Panc1 (cell line): ENCODE measurements around the gene PISD. TPM values are rescaled to one million over a fixed set of nuclear protein-coding genes. Genes with fewer than 3 reads are reported as not detected.

Experiments
- ATAC-seq: fragments of 200-7000 bp; cut with Tn5 transposase; 2 replicates; pipeline ENCODE4 v1.9.1; 2020; ENCODE audit warnings: mild to moderate bottlenecking, moderate library complexity
- BruUV-seq: library from RNA; stranded (reverse); fragments of 400-500 nt; replicated peaks from 2 replicates; lab custom pipeline; 2021; lab: Mats Ljungman, UMichigan
- CTCF ChIA-PET: fragments of 300-600 bp; sonication (Branson Sonifier 250); formaldehyde crosslinking; loops from one replicate; lab custom pipeline; 2022; ENCODE audit warnings: antibody characterized with exemption; lab: Charles Lee
- POLR2A ChIA-PET: fragments of 300-600 bp; sonication (Branson Sonifier 250); formaldehyde crosslinking; loops from one replicate; lab custom pipeline; 2022; ENCODE audit warnings: antibody characterized with exemption; lab: Charles Lee
- DNase-seq: peaks from one replicate; pipeline ENCODE4 v3.0.0-alpha.2; 2010; ENCODE audit warnings: low read depth, low spot score
- H3K27ac ChIP-seq: 2 replicates; pipeline ENCODE4 v1.5.1; 2011; ENCODE audit warnings: mild to moderate bottlenecking, low read length, inconsistent platforms
- H3K27me3 ChIP-seq: fragments of 200-500 bp; sonication (Bioruptor generic); 2 replicates; pipeline ENCODE4 v1.6.0; 2014; ENCODE audit warnings: low read length, inconsistent platforms; ENCODE audit not compliant: control insufficient read depth, insufficient read depth
- H3K36me3 ChIP-seq: fragments of 200-500 bp; sonication (Bioruptor generic); 2 replicates; pipeline ENCODE4 v1.5.1; 2014; ENCODE audit warnings: inconsistent platforms, mild to moderate bottlenecking, low read length, moderate library complexity; ENCODE audit not compliant: control insufficient read depth, insufficient read depth
- H3K4me1 ChIP-seq: 2 replicates; pipeline ENCODE4 v1.5.1; 2011; ENCODE audit warnings: inconsistent platforms, mild to moderate bottlenecking, low read length, moderate library complexity; ENCODE audit not compliant: control insufficient read depth, insufficient read depth
- H3K4me3 ChIP-seq, 2 experiments: 2 replicates each; pipeline ENCODE4 v1.5.1; 2011 to 2012; ENCODE audit warnings: low read depth in 2 of 2, low read length in 2 of 2, mild to moderate bottlenecking in 2 of 2, inconsistent platforms in 1 of 2, moderate library complexity in 1 of 2
- H3K9me3 ChIP-seq: fragments of 200-500 bp; sonication (Bioruptor generic); 2 replicates; pipeline ENCODE4 v1.5.1; 2014; ENCODE audit warnings: low read depth, mild to moderate bottlenecking, inconsistent platforms, low read length, moderate library complexity; ENCODE audit not compliant: control insufficient read depth, insufficient read depth
- POLR2AphosphoS5 ChIP-seq: IDR thresholded peaks from 2 replicates; pipeline ENCODE4 v1.6.1; 2012; ENCODE audit warnings: mild to moderate bottlenecking, low read depth, low read length, moderate library complexity
- SIN3A ChIP-seq: IDR thresholded peaks from 2 replicates; pipeline ENCODE4 v1.6.1; 2012; ENCODE audit warnings: low read depth, mild to moderate bottlenecking, low read length, moderate library complexity, borderline replicate concordance; ENCODE audit not compliant: insufficient read depth
- TCF7L2 ChIP-seq: IDR thresholded peaks from 2 replicates; pipeline ENCODE4 v1.6.1; 2011; ENCODE audit warnings: mild to moderate bottlenecking, low read depth, low read length, inconsistent platforms
- in situ Hi-C: cut with HindIII; loops from 2 replicates; pipeline ENCODE4 v1.10.0; 2016; ENCODE audit warnings: low sequenced_read_pairs, low pct_unique_long_range_greater_than_20kb
- intact Hi-C: fragments of 100-400 bp; cut with micrococcal nuclease; formaldehyde crosslinking; loops from one replicate; pipeline ENCODE4 v1.10.0; 2022; ENCODE audit not compliant: unreplicated experiment
- total RNA-seq: library from RNA; stranded (reverse); gene quantifications from one replicate; pipeline ENCODE4 v1.2.1, GENCODE V29; 2021; ENCODE audit not compliant: unreplicated experiment
- TF ChIP-seq, protein P1 (sequence below): fragments of 450-650 bp; IDR thresholded peaks from 2 replicates; pipeline ENCODE4 v1.5.1; 2017; ENCODE audit warnings: mild to moderate bottlenecking
- TF ChIP-seq, protein P2 (sequence below), 2 experiments: IDR thresholded peaks; 2 replicates each; pipeline ENCODE4 v1.6.1; 2011 to 2012; ENCODE audit warnings: low read depth in 2 of 2, control low read depth in 1 of 2, low read length in 1 of 2, mild to moderate bottlenecking in 1 of 2, moderate library complexity in 1 of 2; ENCODE audit not compliant: insufficient read depth in 1 of 2

Gene PISD
- total RNA-seq, 1 experiment from 2014 or later: 33.8 TPM

DNA sequence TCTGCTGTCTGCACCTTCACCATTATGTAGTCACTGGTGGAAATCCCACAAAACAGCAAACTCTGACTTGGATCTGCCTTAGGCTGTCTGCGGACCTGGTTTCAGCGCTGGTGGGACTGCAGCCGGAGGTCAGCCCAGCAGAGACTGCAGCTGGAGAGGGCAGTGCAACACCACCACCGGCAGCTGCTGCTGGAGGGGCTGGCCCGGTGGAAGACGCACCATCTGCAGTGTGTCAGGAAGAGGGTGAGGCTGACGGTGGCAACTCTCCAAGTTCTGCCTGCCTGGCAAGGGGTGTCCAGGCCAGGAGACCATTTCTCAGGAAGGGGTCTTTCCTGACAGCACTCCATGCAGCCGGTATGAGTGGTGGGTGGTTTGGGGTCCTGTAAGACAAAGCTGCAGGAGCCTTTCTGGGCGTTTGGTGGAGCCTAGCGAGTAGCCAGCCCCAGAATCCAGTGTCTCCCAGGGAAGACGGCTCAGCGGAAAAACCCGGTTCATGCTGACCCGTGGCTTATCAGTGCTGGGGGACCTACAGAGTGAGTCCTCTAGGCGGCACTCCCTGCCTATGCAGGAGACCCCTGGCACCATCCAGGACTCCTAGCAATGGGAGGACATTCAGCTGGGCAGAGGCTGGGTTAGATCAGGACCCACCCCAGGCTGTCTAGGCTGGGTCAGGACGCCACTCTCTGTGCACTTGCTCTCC is 50.8 kb downstream of the PISD start:
- in situ Hi-C loops (no loop called here), intact Hi-C loops (no loop called here)
- Histone ChIP-seq H3K9me3 (no peaks in the 10 kb centered on the region), H3K27ac (no peak overlapping the region), H3K4me1 (no peaks in the 10 kb centered on the region), H3K4me3 (no peak overlapping the region), H3K36me3 (no peaks in the 10 kb centered on the region), H3K27me3 (no peaks in the 10 kb centered on the region)
- no TSS peak for BruUV-seq
- ChIA-PET CTCF (no interaction called here), POLR2A (no interaction called here)
- TF ChIP-seq, protein P1, sequence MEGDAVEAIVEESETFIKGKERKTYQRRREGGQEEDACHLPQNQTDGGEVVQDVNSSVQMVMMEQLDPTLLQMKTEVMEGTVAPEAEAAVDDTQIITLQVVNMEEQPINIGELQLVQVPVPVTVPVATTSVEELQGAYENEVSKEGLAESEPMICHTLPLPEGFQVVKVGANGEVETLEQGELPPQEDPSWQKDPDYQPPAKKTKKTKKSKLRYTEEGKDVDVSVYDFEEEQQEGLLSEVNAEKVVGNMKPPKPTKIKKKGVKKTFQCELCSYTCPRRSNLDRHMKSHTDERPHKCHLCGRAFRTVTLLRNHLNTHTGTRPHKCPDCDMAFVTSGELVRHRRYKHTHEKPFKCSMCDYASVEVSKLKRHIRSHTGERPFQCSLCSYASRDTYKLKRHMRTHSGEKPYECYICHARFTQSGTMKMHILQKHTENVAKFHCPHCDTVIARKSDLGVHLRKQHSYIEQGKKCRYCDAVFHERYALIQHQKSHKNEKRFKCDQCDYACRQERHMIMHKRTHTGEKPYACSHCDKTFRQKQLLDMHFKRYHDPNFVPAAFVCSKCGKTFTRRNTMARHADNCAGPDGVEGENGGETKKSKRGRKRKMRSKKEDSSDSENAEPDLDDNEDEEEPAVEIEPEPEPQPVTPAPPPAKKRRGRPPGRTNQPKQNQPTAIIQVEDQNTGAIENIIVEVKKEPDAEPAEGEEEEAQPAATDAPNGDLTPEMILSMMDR: no peak
- TF ChIP-seq SIN3A: no peak
- TF ChIP-seq, protein P2, sequence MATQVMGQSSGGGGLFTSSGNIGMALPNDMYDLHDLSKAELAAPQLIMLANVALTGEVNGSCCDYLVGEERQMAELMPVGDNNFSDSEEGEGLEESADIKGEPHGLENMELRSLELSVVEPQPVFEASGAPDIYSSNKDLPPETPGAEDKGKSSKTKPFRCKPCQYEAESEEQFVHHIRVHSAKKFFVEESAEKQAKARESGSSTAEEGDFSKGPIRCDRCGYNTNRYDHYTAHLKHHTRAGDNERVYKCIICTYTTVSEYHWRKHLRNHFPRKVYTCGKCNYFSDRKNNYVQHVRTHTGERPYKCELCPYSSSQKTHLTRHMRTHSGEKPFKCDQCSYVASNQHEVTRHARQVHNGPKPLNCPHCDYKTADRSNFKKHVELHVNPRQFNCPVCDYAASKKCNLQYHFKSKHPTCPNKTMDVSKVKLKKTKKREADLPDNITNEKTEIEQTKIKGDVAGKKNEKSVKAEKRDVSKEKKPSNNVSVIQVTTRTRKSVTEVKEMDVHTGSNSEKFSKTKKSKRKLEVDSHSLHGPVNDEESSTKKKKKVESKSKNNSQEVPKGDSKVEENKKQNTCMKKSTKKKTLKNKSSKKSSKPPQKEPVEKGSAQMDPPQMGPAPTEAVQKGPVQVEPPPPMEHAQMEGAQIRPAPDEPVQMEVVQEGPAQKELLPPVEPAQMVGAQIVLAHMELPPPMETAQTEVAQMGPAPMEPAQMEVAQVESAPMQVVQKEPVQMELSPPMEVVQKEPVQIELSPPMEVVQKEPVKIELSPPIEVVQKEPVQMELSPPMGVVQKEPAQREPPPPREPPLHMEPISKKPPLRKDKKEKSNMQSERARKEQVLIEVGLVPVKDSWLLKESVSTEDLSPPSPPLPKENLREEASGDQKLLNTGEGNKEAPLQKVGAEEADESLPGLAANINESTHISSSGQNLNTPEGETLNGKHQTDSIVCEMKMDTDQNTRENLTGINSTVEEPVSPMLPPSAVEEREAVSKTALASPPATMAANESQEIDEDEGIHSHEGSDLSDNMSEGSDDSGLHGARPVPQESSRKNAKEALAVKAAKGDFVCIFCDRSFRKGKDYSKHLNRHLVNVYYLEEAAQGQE (IDR thresholded peaks at IDR 0.05; ENCODE audit: insufficient read depth in 1 of 2, low read depth in 2 of 2, low read length in 1 of 2): no peak
- no peak for TF ChIP-seq TCF7L2
- no peak for TF ChIP-seq POLR2AphosphoS5
- DNase-seq (no peak), ATAC-seq (no peak)

DNA sequence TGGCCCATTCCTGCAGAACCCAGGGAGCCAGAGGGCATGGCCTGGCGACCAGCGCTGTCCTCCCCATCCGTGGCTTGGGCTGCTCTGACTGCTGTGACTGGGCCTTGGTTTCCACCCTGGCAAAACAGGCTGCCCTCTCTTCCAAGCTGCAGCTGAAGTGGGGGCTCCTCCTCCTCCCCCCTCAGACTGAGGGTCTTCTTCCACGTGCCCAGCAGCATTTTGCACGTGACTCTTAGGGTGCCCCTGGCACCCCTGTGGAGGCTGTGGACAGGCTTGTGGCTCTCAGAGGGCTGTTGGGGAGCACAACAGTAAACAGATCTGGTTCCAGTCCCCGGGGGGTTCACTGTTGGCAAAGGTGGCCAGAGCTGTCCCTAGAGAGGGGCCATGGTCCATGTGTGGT is 51.4 kb downstream of the PISD start:
- TF ChIP-seq POLR2AphosphoS5 (no peak), SIN3A (no peak)
- TF ChIP-seq, protein P2 (IDR thresholded peaks at IDR 0.05; ENCODE audit: insufficient read depth in 1 of 2, low read depth in 2 of 2, low read length in 1 of 2): no peak
- ATAC-seq: no peak
- no peak overlapping the region for H3K4me3 ChIP-seq
- no peak for DNase-seq
- POLR2A ChIA-PET: no interaction called here
- no peaks in the 10 kb centered on the region for H3K36me3 ChIP-seq
- no peak overlapping the region for H3K27ac ChIP-seq
- CTCF ChIA-PET: no interaction called here
- no peaks in the 10 kb centered on the region for H3K27me3 ChIP-seq
- BruUV-seq: no TSS peak
- no peaks in the 10 kb centered on the region for H3K4me1 ChIP-seq
- H3K9me3 ChIP-seq: no peaks in the 10 kb centered on the region
- in situ Hi-C loops (no loop called here), intact Hi-C loops (no loop called here)
